Ascending aorta (tissue), 2 donors: ENCODE results near the gene OGA. TPM values are rescaled to one million over a fixed set of nuclear protein-coding genes. Genes with fewer than 3 reads are reported as not detected.

Source experiments
- DNase-seq, 2 donors: peaks; one replicate each; pipeline ENCODE4 v3.0.0-alpha.2; 2019; ENCODE audit warnings: low spot score in 2 of 2
- H3K27ac ChIP-seq, 2 donors: fragments of 200-600 bp; sonication (generic); one replicate each; pipeline ENCODE4 v1.5.1; 2016 to 2017; ENCODE audit warnings: mild to moderate bottlenecking in 1 of 2
- H3K27me3 ChIP-seq: fragments of 200-600 bp; sonication (generic); one replicate; pipeline ENCODE4 v1.5.1; 2017
- H3K36me3 ChIP-seq, 2 donors: fragments of 200-600 bp; sonication (generic); one replicate each; pipeline ENCODE4 v1.5.1; 2016
- H3K4me1 ChIP-seq, 2 donors: fragments of 200-600 bp; sonication (generic); one replicate each; pipeline ENCODE4 v1.5.1; 2016 to 2017; ENCODE audit warnings: mild to moderate bottlenecking in 1 of 2
- H3K4me3 ChIP-seq, 2 donors: fragments of 200-600 bp; sonication (generic); one replicate each; pipeline ENCODE4 v1.5.1; 2016 to 2017; ENCODE audit warnings: mild to moderate bottlenecking in 1 of 2
- H3K9me3 ChIP-seq, 2 donors: fragments of 200-600 bp; sonication (generic); one replicate each; pipeline ENCODE4 v1.5.1; 2016
- CTCF ChIP-seq, 3 experiments: fragments of 200-600 bp in 2 of 3; fragments of 450-650 bp in 1 of 3; sonication (generic) in 2 of 3; IDR thresholded peaks; one replicate each; pipeline ENCODE4 v1.5.1; 2016 to 2019; ENCODE audit warnings: antibody characterized with exemption in 3 of 3, mild to moderate bottlenecking in 1 of 3, moderate library complexity in 1 of 3
- intact Hi-C: fragments of 100-400 bp; cut with DNase I; formaldehyde crosslinking; loops from one replicate; pipeline ENCODE4 v1.15.1; 2023
- total RNA-seq: library from RNA; depleted of rRNA; stranded (reverse); fragments of >200 nt; gene quantifications from one replicate; pipeline ENCODE4 v1.1.0, GENCODE V29; 2016

The OGA gene
- total RNA-seq, 1 donor from 2014 or later: 66.8 TPM

- intact Hi-C loops: no loop called here
- H3K4me1 ChIP-seq: peaks cover 10 to 12% of the 10 kb centered on the region in 2 donors
- no peak for TF ChIP-seq CTCF (IDR thresholded peaks at IDR 0.05)
- no peaks in the 10 kb centered on the region for H3K36me3 ChIP-seq
- DNase-seq: no peak
- H3K4me3 ChIP-seq: no peak overlapping the region
- H3K27me3 ChIP-seq: peaks cover 22% of the 10 kb centered on the region
- no peaks in the 10 kb centered on the region for H3K9me3 ChIP-seq
- H3K27ac ChIP-seq: no peak overlapping the region
These were observed 46.0 kb downstream of the OGA start for GRCh38 chr10:101772017-101772894.

GRCh38 chr10:101771380-101771779 lies 46.9 kb downstream of the OGA start:
- TF ChIP-seq CTCF (IDR thresholded peaks at IDR 0.05): no peak
- Histone ChIP-seq H3K36me3 (no peaks in the 10 kb centered on the region), H3K4me1 (peaks cover 10% of the 10 kb centered on the region in 2 donors), H3K27me3 (peaks cover 22% of the 10 kb centered on the region), H3K27ac (no peak overlapping the region), H3K9me3 (no peaks in the 10 kb centered on the region), H3K4me3 (no peak overlapping the region)
- no peak for DNase-seq
- intact Hi-C loops: no loop called here

- Histone ChIP-seq H3K36me3 (no peaks in the 10 kb centered on the region), H3K27me3 (peaks cover 21% of the 10 kb centered on the region)
These were observed 47.7 kb downstream of the OGA start for GRCh38 chr10:101770331-101771215.

GRCh38 chr10:101769541-101770180 lies 48.6 kb downstream of the OGA start:
- H3K4me3 ChIP-seq: no peak overlapping the region
- intact Hi-C loops: no loop called here
- no peak for TF ChIP-seq CTCF (IDR thresholded peaks at IDR 0.05)
- no peaks in the 10 kb centered on the region for H3K9me3 ChIP-seq
- DNase-seq: no peak
- peaks cover 0 to 2% of the 10 kb centered on the region in 2 donors for H3K4me1 ChIP-seq
- H3K27me3 ChIP-seq: peaks cover 14% of the 10 kb centered on the region
- H3K27ac ChIP-seq: no peak overlapping the region
- no peaks in the 10 kb centered on the region for H3K36me3 ChIP-seq

More at GRCh38 chr10:101770331-101771215, 47.7 kb downstream of the OGA start:
- Histone ChIP-seq H3K9me3 (no peaks in the 10 kb centered on the region), H3K27ac (no peak overlapping the region), H3K4me3 (no peak overlapping the region), H3K4me1 (peaks cover 6 to 9% of the 10 kb centered on the region in 2 donors)
- TF ChIP-seq CTCF (IDR thresholded peaks at IDR 0.05): no peak
- intact Hi-C loops: no loop called here
- DNase-seq: no peak

- no peak overlapping the region for H3K27ac ChIP-seq
- no peak overlapping the region for H3K4me3 ChIP-seq
- H3K27me3 ChIP-seq: peaks cover 6% of the 10 kb centered on the region
- H3K4me1 ChIP-seq: peaks cover 0 to 2% of the 10 kb centered on the region in 2 donors
- DNase-seq: no peak
- intact Hi-C loops: no loop called here
- TF ChIP-seq CTCF (IDR thresholded peaks at IDR 0.05): no peak
- H3K9me3 ChIP-seq: no peaks in the 10 kb centered on the region
- no peaks in the 10 kb centered on the region for H3K36me3 ChIP-seq
These were observed 49.5 kb downstream of the OGA start for GRCh38 chr10:101768791-101769170.
